Sigmoid colon (tissue), 7 donors: ENCODE data around the gene C14orf119. TPM values are rescaled to one million over a fixed set of nuclear protein-coding genes. Genes with fewer than 3 reads are reported as not detected.
A peak's percentile ranks its signal among the peaks of the same experiment; 100 is the strongest.

Source experiments
- DNase-seq: peaks from one replicate; pipeline ENCODE4 v3.0.0-alpha.2; 2019
- H3K27ac ChIP-seq, 4 donors: fragments of 200-600 bp; sonication (generic); one replicate each; pipeline ENCODE4 v1.5.1; 2016 to 2019; ENCODE audit warnings: mild to moderate bottlenecking in 1 of 4
- H3K27me3 ChIP-seq, 3 donors: fragments of 200-600 bp; sonication (generic); one replicate each; pipeline ENCODE4 v1.5.1; 2019; ENCODE audit warnings: mild to moderate bottlenecking in 1 of 3
- H3K36me3 ChIP-seq, 4 donors: fragments of 200-600 bp; sonication (generic); one replicate each; pipeline ENCODE4 v1.5.1; 2016 to 2019
- H3K4me1 ChIP-seq, 4 donors: fragments of 200-600 bp; sonication (generic); one replicate each; pipeline ENCODE4 v1.5.1; 2017 to 2019
- H3K4me3 ChIP-seq, 4 donors: fragments of 200-600 bp; sonication (generic); one replicate each; pipeline ENCODE4 v1.5.1; 2017 to 2019; ENCODE audit warnings: mild to moderate bottlenecking in 2 of 4, moderate library complexity in 1 of 4
- H3K9me3 ChIP-seq, 4 donors: fragments of 200-600 bp in 3 of 4; sonication (generic) in 3 of 4; one replicate each; pipeline versions ENCODE4 v1.5.1 to v1.6.1; 2013 to 2019
- EP300 ChIP-seq, 4 donors: sonication (generic); formaldehyde crosslinking; IDR thresholded peaks; one replicate each; pipeline ENCODE4 v1.6.1; 2017; ENCODE audit warnings: antibody characterized with exemption in 4 of 4
- POLR2A ChIP-seq, 2 donors: fragments of 450-650 bp; IDR thresholded peaks; one replicate each; pipeline ENCODE4 v1.6.1; 2016; ENCODE audit warnings: antibody characterized with exemption in 2 of 2, mild to moderate bottlenecking in 2 of 2, moderate library complexity in 2 of 2
- POLR2AphosphoS5 ChIP-seq, 4 donors: sonication (generic); formaldehyde crosslinking; IDR thresholded peaks; one replicate each; pipeline ENCODE4 v1.6.1; 2017; ENCODE audit warnings: antibody characterized with exemption in 4 of 4
- WGBS, 2 donors: extraction: QIAGEN DNeasy Blood & Tissue Kit; methylation state at CpG; one replicate each; pipeline ENCODE4 v1.1.7; 2013; 5-methylcytosine and 5-hydroxymethylcytosine counted together
- intact Hi-C: fragments of 100-400 bp; cut with DNase I; formaldehyde crosslinking; loops from one replicate; pipeline ENCODE4 v1.15.1; 2023
- polyA plus RNA-seq, 3 donors: library from polyadenylated mRNA; stranded (reverse); fragments of 200-250 nt; gene quantifications; one replicate each; pipeline ENCODE4 v1.2.3, GENCODE V29; 2013
- total RNA-seq, 4 donors: library from RNA; depleted of rRNA; stranded (reverse); fragments of >200 nt; gene quantifications; one replicate each; pipeline ENCODE4 v1.1.0, GENCODE V29; 2016
- TF ChIP-seq, protein P1 (sequence below), 4 experiments: fragments of 450-650 bp in 3 of 4; fragments of 200-600 bp in 1 of 4; IDR thresholded peaks; one replicate each; pipeline ENCODE4 v1.5.1; 2016 to 2019; ENCODE audit warnings: antibody characterized with exemption in 4 of 4, mild to moderate bottlenecking in 3 of 4, moderate library complexity in 2 of 4
- donor health status: healthy with polysubstance abuse.
- donor health status: Bipolar disorder and iron deficiency.
- donor health status: healthy.

Gene C14orf119
- total and polyA plus RNA-seq, 7 donors: 22.4 to 94.3 (median 38.9) TPM

DNA sequence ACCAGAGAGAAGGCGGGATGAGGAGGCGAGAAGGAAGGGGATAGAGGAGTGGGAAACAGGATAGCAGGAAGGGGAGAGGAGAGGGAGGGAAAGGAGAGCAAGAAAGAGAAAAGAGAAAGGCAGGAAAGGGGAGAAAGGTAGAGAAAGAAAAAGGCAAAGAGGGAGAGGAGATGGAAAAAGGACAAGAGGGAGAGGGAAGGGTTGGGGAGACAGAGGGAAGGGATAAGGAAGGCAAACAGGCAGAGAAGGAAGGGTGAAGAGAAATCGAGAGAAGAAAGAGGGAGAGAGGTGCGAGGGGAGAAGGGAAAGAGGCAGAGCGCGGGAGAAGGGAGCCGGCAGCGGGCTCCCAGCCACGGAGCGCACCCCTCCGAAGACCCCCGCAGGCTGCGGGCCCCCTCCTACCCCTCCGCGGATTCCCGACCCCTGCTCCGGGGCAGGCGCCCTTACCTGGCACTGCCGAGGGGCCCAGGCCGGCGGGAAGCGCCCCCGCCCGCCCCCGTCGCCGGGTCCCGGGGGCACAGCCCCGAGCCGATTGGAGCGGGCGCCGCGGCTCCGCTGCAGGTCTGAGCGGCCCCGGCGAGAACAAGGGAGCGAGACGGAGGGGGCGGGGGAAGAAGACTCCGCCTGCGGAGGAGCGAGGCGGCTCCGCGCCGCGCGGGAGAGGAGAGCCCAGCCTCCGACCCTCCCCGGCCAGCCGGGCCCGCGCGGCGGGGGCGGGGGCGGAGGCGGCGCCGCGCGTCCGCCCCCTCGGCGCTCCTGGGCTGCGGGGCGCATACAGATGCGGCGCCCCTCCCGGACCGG, 38.1 kb upstream of the C14orf119 start, which contains the start of gene CDH24:
Gene CDH24 (minus strand): TSS at position 565 of the 801 bp plus-strand sequence. CDS start 1,787 bp downstream, outside the sequence.
- peak; percentile 86 for DNase-seq
- Histone ChIP-seq H3K36me3 (peaks cover 22 to 39% (median 32%) of the 10 kb centered on the region in 4 donors), H3K4me3 (peak within 1 kb of the TSS; percentile 48 to 77 (median 68)), H3K27ac (peak within 1 kb of the TSS; percentile 80 to 91 (median 84)), H3K4me1 (peaks cover 0 to 31% (median 24%) of the 10 kb centered on the region in 4 donors), H3K9me3 (no peaks in the 10 kb centered on the region), H3K27me3 (no peaks in the 10 kb centered on the region)
- TF ChIP-seq POLR2A (IDR thresholded peaks at IDR 0.05) (no peak), POLR2AphosphoS5 (IDR thresholded peaks at IDR 0.05) (peak in 1 of 4 donors; percentile 17)
- 2% methylated on average over 73 of the region's 73 CpGs for WGBS, 2 donors
- intact Hi-C loops: loop anchor here (5.0 kb wide), 1 partner anchor 50 kb away; no protein-coding TSS in a partner anchor

- WGBS, 2 donors: 1 to 2% methylated on average over 51 of the region's 51 CpGs
- Histone ChIP-seq H3K4me3 (peak overlapping the region; percentile 48 to 77 (median 68)), H3K9me3 (no peaks in the 10 kb centered on the region), H3K4me1 (peaks cover 0 to 35% (median 29%) of the 10 kb centered on the region in 4 donors), H3K27ac (peak overlapping the region; percentile 80 to 91 (median 84)), H3K36me3 (peaks cover 30 to 48% (median 41%) of the 10 kb centered on the region in 4 donors), H3K27me3 (no peaks in the 10 kb centered on the region)
- intact Hi-C loops: loop anchor here (1.0 to 5.0 kb wide), 2 partner anchors 51 to 72 kb away; no protein-coding TSS in a partner anchor
- no peak for TF ChIP-seq EP300 (IDR thresholded peaks at IDR 0.05)
- peak in 3 of 4 donors; percentile 15 to 65 (median 59) for TF ChIP-seq POLR2AphosphoS5 (IDR thresholded peaks at IDR 0.05)
- TF ChIP-seq, protein P1, sequence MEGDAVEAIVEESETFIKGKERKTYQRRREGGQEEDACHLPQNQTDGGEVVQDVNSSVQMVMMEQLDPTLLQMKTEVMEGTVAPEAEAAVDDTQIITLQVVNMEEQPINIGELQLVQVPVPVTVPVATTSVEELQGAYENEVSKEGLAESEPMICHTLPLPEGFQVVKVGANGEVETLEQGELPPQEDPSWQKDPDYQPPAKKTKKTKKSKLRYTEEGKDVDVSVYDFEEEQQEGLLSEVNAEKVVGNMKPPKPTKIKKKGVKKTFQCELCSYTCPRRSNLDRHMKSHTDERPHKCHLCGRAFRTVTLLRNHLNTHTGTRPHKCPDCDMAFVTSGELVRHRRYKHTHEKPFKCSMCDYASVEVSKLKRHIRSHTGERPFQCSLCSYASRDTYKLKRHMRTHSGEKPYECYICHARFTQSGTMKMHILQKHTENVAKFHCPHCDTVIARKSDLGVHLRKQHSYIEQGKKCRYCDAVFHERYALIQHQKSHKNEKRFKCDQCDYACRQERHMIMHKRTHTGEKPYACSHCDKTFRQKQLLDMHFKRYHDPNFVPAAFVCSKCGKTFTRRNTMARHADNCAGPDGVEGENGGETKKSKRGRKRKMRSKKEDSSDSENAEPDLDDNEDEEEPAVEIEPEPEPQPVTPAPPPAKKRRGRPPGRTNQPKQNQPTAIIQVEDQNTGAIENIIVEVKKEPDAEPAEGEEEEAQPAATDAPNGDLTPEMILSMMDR (IDR thresholded peaks at IDR 0.05): peak; percentile 89 to 96 (median 94)
- peak; percentile 94 for DNase-seq
These were observed 37.3 kb upstream of the C14orf119 start for GRCh38 chr14:23057757-23058653.

GRCh38 chr14:23058654-23059504, 36.4 kb upstream of the C14orf119 start:
- intact Hi-C loops: loop anchor here (1.0 to 5.0 kb wide), 2 partner anchors 52 to 73 kb away; no protein-coding TSS in a partner anchor
- no peak overlapping the region for H3K4me3 ChIP-seq
- DNase-seq: no peak
- H3K36me3 ChIP-seq: peaks cover 37 to 56% (median 49%) of the 10 kb centered on the region in 4 donors
- H3K27me3 ChIP-seq: no peaks in the 10 kb centered on the region
- H3K4me1 ChIP-seq: peaks cover 0 to 35% (median 29%) of the 10 kb centered on the region in 4 donors
- WGBS, 2 donors: 89 to 93% methylated on average over 32 of the region's 32 CpGs
- peak overlapping the region in 3 of 4 donors; percentile 83 to 91 (median 86) for H3K27ac ChIP-seq
- H3K9me3 ChIP-seq: no peaks in the 10 kb centered on the region
- TF ChIP-seq POLR2AphosphoS5 (IDR thresholded peaks at IDR 0.05): peak in 1 of 4 donors; percentile 11
- TF ChIP-seq, protein P1 (IDR thresholded peaks at IDR 0.05): no peak

DNA sequence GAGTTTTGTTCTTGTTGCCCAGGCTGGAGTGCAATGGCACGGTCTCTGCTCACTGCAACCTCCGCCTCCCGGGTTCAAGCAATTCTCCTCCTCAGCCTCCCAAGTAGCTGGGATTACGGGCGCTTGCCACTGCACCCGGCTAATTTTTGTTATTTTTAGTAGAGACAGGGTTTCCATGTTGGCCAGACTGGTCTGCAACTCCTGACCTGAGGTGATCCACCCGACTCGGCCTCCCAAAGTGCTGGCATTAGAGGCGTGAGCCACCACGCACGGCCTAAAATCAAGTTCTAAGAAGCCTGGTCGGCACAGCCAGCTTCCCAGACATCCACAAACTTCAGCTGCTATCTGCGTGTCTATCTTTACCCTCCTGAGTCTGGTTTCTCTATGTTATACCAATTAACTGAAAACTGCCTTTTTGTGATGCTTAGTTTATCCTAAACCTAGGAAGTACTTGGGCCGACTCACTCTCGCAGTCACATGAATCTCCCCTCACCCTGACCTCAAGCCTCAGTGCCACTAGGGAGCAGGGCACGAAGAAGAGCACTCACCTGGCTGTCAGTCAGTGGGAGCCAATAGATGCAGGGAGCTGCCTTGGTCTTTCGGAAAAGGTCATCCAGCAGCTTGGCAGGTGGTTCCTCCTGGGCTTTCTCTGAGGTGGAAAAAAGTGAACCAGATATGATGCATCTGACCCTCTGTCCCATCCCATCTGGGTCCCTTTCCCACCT, 34.6 kb upstream of the C14orf119 start:
- Histone ChIP-seq H3K27ac (peak overlapping the region in 1 of 4 donors; percentile 67), H3K36me3 (peaks cover 41 to 74% (median 61%) of the 10 kb centered on the region in 4 donors), H3K4me1 (peaks cover 0 to 30% (median 24%) of the 10 kb centered on the region in 4 donors), H3K9me3 (no peaks in the 10 kb centered on the region), H3K27me3 (no peaks in the 10 kb centered on the region), H3K4me3 (no peak overlapping the region)
- TF ChIP-seq POLR2AphosphoS5 (IDR thresholded peaks at IDR 0.05) (no peak), POLR2A (IDR thresholded peaks at IDR 0.05) (no peak)
- TF ChIP-seq, protein P1 (IDR thresholded peaks at IDR 0.05): no peak
- DNase-seq: no peak
- WGBS, 2 donors: 95 to 96% methylated on average over 17 of the region's 17 CpGs
- intact Hi-C loops: no loop called here
